HepG2 (cell line): Measurements from ENCODE around the gene TGM2. TPM values are rescaled to one million over a fixed set of nuclear protein-coding genes. Genes with fewer than 3 reads are reported as not detected.

Experiments used
- ATAC-seq: fragments of 200-7000 bp; cut with Tn5 transposase; 3 replicates; pipeline ENCODE4 v1.9.1; 2020; ENCODE audit warnings: mild to moderate bottlenecking, moderate library complexity
- BruUV-seq: library from RNA; stranded (reverse); fragments of 400-500 nt; replicated peaks from 2 replicates; lab custom pipeline; 2021; lab: Mats Ljungman, UMichigan
- CTCF ChIA-PET: fragments of 300-600 bp; formaldehyde crosslinking; extraction: SDS; loops from one replicate; lab custom pipeline; 2021; ENCODE audit warnings: low total read pairs, inconsistent platforms, low intra/inter-chr PET ratio; lab: Yijun Ruan, JAX
- POLR2A ChIA-PET: fragments of 350-600 bp; sonication (Branson Sonifier 250); formaldehyde crosslinking; loops from one replicate; lab custom pipeline; 2020; ENCODE audit warnings: antibody characterized with exemption, inconsistent platforms; lab: Yijun Ruan, JAX
- DNase-seq: peaks from one replicate; pipeline ENCODE4 v3.0.0-alpha.2; 2015; ENCODE audit warnings: low spot score
- FAIRE-seq: peaks from 3 replicates; lab custom pipeline; 2011; peaks lifted over from hg19 to GRCh38; lab: Jason Lieb, UNC
- H2AFZ ChIP-seq: one replicate; pipeline ENCODE4 v1.6.1; 2011; ENCODE audit warnings: low read length, inconsistent platforms
- H3K27ac ChIP-seq: fragments of 300-600 bp; 3 replicates; pipeline ENCODE4 v1.8.0; 2011; ENCODE audit warnings: mixed run types, mild to moderate bottlenecking, mixed read lengths, low read length, inconsistent platforms; ENCODE audit not compliant: insufficient read depth; ENCODE audit errors: extremely low read length
- H3K27me3 ChIP-seq, 2 experiments: fragments of 200-600 bp in 1 of 2; 2 replicates in 1 of 2; 3 replicates in 1 of 2; pipeline versions ENCODE4 v1.6.0 to v1.8.0; 2011; ENCODE audit warnings: low read length in 2 of 2, mild to moderate bottlenecking in 2 of 2, moderate library complexity in 2 of 2, inconsistent platforms in 1 of 2; ENCODE audit not compliant: insufficient read depth in 2 of 2, control insufficient read depth in 1 of 2
- H3K36me3 ChIP-seq, 2 experiments: fragments of 200-600 bp in 1 of 2; replicated peaks in 1 of 2; 2 replicates in 1 of 2; 3 replicates in 1 of 2; pipeline versions ENCODE4 v1.5.1 to v1.8.0; 2011; ENCODE audit warnings: low read length in 2 of 2, inconsistent platforms in 1 of 2; ENCODE audit not compliant: insufficient read depth in 2 of 2, control insufficient read depth in 1 of 2
- H3K4me1 ChIP-seq: 2 replicates; pipeline ENCODE4 v1.5.1; 2012; ENCODE audit warnings: low read length, inconsistent platforms; ENCODE audit not compliant: insufficient read depth
- H3K4me2 ChIP-seq: 2 replicates; pipeline ENCODE4 v1.6.0; 2011; ENCODE audit warnings: low read depth, low read length, inconsistent platforms
- H3K4me3 ChIP-seq, 3 experiments: fragments of 200-600 bp in 1 of 3; sonication (generic), shearing (Covaris generic) in 1 of 3; replicated peaks in 1 of 3; 2 replicates each; pipeline ENCODE4 v1.5.1; 2011 to 2016; ENCODE audit warnings: low read length in 3 of 3, inconsistent platforms in 2 of 3, low read depth in 2 of 3, mild to moderate bottlenecking in 2 of 3, control low read depth in 1 of 3, mixed read lengths in 1 of 3; ENCODE audit not compliant: insufficient read depth in 1 of 3
- H3K79me2 ChIP-seq: one replicate; pipeline ENCODE4 v1.6.1; 2011; ENCODE audit warnings: low read length, inconsistent platforms; ENCODE audit not compliant: insufficient read depth
- H3K9ac ChIP-seq: 2 replicates; pipeline ENCODE4 v1.6.0; 2011; ENCODE audit warnings: mild to moderate bottlenecking, low read depth, low read length, inconsistent platforms; ENCODE audit not compliant: insufficient read depth
- H3K9me3 ChIP-seq: 2 replicates; pipeline ENCODE4 v1.5.1; 2012; ENCODE audit warnings: mild to moderate bottlenecking, low read length
- H4K20me1 ChIP-seq: 2 replicates; pipeline ENCODE4 v1.6.0; 2011; ENCODE audit warnings: inconsistent platforms, mild to moderate bottlenecking, low read length, moderate library complexity; ENCODE audit not compliant: insufficient read depth
- ARNTL ChIP-seq: sonication (generic); formaldehyde crosslinking; IDR thresholded peaks from 2 replicates; pipeline ENCODE4 v1.4.0; 2020; ENCODE audit warnings: mild to moderate bottlenecking, missing genetic modification reagents
- HNF1A ChIP-seq, 2 experiments: sonication (generic) in 1 of 2; formaldehyde crosslinking in 1 of 2; IDR thresholded peaks; 2 replicates each; pipeline versions ENCODE4 v1.4.0 to v1.6.1; 2016 to 2020; ENCODE audit warnings: borderline replicate concordance in 1 of 2, low read depth in 1 of 2, mild to moderate bottlenecking in 1 of 2, missing genetic modification reagents in 1 of 2
- MAFG ChIP-seq: sonication (generic); formaldehyde crosslinking; IDR thresholded peaks from 2 replicates; pipeline ENCODE4 v1.5.1; 2020; ENCODE audit warnings: mild to moderate bottlenecking, missing genetic modification reagents
- MBNL3 ChIP-seq: fragments of 250-450 bp; sonication (Bioruptor Pico); conservative IDR thresholded peaks from 2 replicates; pipeline ENCODE4 v1.8.0; 2022; ENCODE audit warnings: mild to moderate bottlenecking, inconsistent platforms
- PPARG ChIP-seq: conservative IDR thresholded peaks from 2 replicates; pipeline ENCODE4 v1.6.1; 2016; ENCODE audit warnings: missing biosample characterization, missing genetic modification reagents
- PRPF4 ChIP-seq: fragments of 200-400 bp; formaldehyde crosslinking; IDR thresholded peaks from 2 replicates; pipeline ENCODE4 v1.6.1; 2016; ENCODE audit warnings: low read length, low read depth; ENCODE audit not compliant: poor library complexity, severe bottlenecking
- ZNF230 ChIP-seq: sonication (generic); formaldehyde crosslinking; IDR thresholded peaks from 2 replicates; pipeline ENCODE4 v1.4.0; 2020; ENCODE audit warnings: mild to moderate bottlenecking, missing genetic modification reagents
- ZNF318 ChIP-seq: sonication (generic); formaldehyde crosslinking; IDR thresholded peaks from 2 replicates; pipeline ENCODE4 v1.4.0; 2020; ENCODE audit warnings: mild to moderate bottlenecking, missing genetic modification reagents
- ZNF644 ChIP-seq: IDR thresholded peaks from 2 replicates; pipeline ENCODE4 v1.6.1; 2016; ENCODE audit warnings: low read depth
- ZNF792 ChIP-seq: IDR thresholded peaks from 2 replicates; pipeline ENCODE4 v1.6.1; 2016
- WGBS: methylation state at CpG from one replicate; pipeline ENCODE4 v1.1.6; 2017; ENCODE audit warnings: low lambda C conversion rate; 5-methylcytosine and 5-hydroxymethylcytosine counted together
- in situ Hi-C: cut with HindIII; loops from 2 replicates; pipeline ENCODE4 v1.10.0; 2017; ENCODE audit warnings: low pct_unique_long_range_greater_than_20kb; ENCODE audit not compliant: extremely low pct_ligation_motif_present
- intact Hi-C: fragments of 100-400 bp; cut with micrococcal nuclease; formaldehyde crosslinking; loops from one replicate; pipeline ENCODE4 v1.10.0; 2022; ENCODE audit not compliant: unreplicated experiment
- polyA plus RNA-seq, 8 experiments: library from polyadenylated mRNA; depleted of rRNA in 3 of 8; stranded (reverse) in 7 of 8; unstranded in 1 of 8; fragments of >200 nt; fragmentation: Illumina TruSeq in 4 of 8; extraction: Trizol in 4 of 8; gene quantifications; 2 replicates each; pipeline versions ENCODE4 v1.2.1 to v1.2.3, GENCODE V29; 2011 to 2016; ENCODE audit warnings: low read depth in 4 of 8, missing spikeins in 1 of 8, mixed read lengths in 1 of 8; ENCODE audit not compliant: insufficient read depth in 1 of 8
- total RNA-seq, 5 experiments: library from RNA; depleted of rRNA; stranded (reverse); fragments of >200 nt; fragmentation: Illumina TruSeq; extraction: Trizol; gene quantifications; 2 replicates each; pipeline ENCODE4 v1.2.3, GENCODE V29; 2016; ENCODE audit warnings: low read depth in 1 of 5

TGM2 gene
- total and polyA plus RNA-seq, 2 of the 13 experiments (the other 11 are each of a cell fraction or from before 2014, with no cell fraction given), result 4.2 to 46.4 TPM

GRCh38 chr20:38135271-38135650 is 29.8 kb downstream of the TGM2 start:
- ATAC-seq (no peak), DNase-seq (no peak), FAIRE-seq (no peak)
- WGBS, result 92% methylated on average over 6 of the region's 7 CpGs
- peak overlapping the region; percentile 30 for H3K27ac ChIP-seq
- no peak overlapping the region for H3K4me2 ChIP-seq
- CTCF ChIA-PET, result no interaction called here
- in situ Hi-C loops, result no loop called here
- H2AFZ ChIP-seq, result no peak overlapping the region
- H4K20me1 ChIP-seq, result no peaks in the 10 kb centered on the region
- no peaks in the 10 kb centered on the region for H3K79me2 ChIP-seq
- no peak for TF ChIP-seq MBNL3
- TF ChIP-seq ARNTL (CRISPR knock-in tag), result 0 out of 2 replicates have a peak, but pooled peaks have one; percentile 22
- no peak for TF ChIP-seq ZNF792 (CRISPR knock-in tag)
- TF ChIP-seq ZNF318 (CRISPR knock-in tag), result 0 out of 2 replicates have a peak, but pooled peaks have one; percentile 3
- no peak for TF ChIP-seq HNF1A (IDR thresholded peaks at IDR 0.05; ENCODE audit: low read depth)
- TF ChIP-seq HNF1A (CRISPR knock-in tag; IDR thresholded peaks at IDR 0.05; ENCODE audit: borderline replicate concordance), result 0 out of 2 replicates have a peak, but pooled peaks have one; percentile 14
- 0 out of 2 replicates have a peak, but pooled peaks have one; percentile 33 for TF ChIP-seq MAFG
- TF ChIP-seq PPARG (CRISPR knock-in tag), result no peak
- TF ChIP-seq ZNF230, result peak; percentile 1; the same call in 1 of the 2 replicates
- no peak for TF ChIP-seq ZNF644 (CRISPR knock-in tag)
- no peak for TF ChIP-seq PRPF4
- no peaks in the 10 kb centered on the region for H3K27me3 ChIP-seq
- no peaks in the 10 kb centered on the region for H3K9me3 ChIP-seq
- POLR2A ChIA-PET, result interaction anchor here (1.5 to 2.3 kb wide), 2 partner anchors 9 to 10 kb away, joined by 7 to 15 read pairs; no protein-coding TSS in a partner anchor
- no TSS peak for BruUV-seq
- H3K9ac ChIP-seq, result no peak overlapping the region
- peaks cover 50% of the 10 kb centered on the region for H3K4me1 ChIP-seq
- no peak overlapping the region for H3K4me3 ChIP-seq
- intact Hi-C loops, result no loop called here
- no peaks in the 10 kb centered on the region; a peak in 1 of 5 replicates for H3K36me3 ChIP-seq
